Naive B cell (primary cell): ENCODE results near the gene AGBL4. TPM values are rescaled to one million over a fixed set of nuclear protein-coding genes. Genes with fewer than 3 reads are reported as not detected.

Source experiments
- polyA plus RNA-seq, 6 donors: library from polyadenylated mRNA; unstranded; fragments of 300-500 nt; fragmentation: Illumina TruSeq; gene quantifications; one replicate each; pipeline ENCODE4 v1.2.3, GENCODE V29; 2021; ENCODE audit warnings: low read depth in 6 of 6

Gene AGBL4
- polyA plus RNA-seq, 6 donors from 2014 or later = 0.18 to 0.32 (median 0.20) TPM; not detected in 3

Other genes starting within 250 kb of the AGBL4 start
- gene ELAVL4, start 85.0 kb upstream of the AGBL4 start, polyA plus RNA-seq = not detected